SIG-M5 treated with dmso at 0.1 percent for 504 hours (cell line): ENCODE measurements around the gene CFAP74.

ENCODE experiments used
- DNase-seq: peaks from one replicate; lab custom pipeline; 2025; ENCODE audit not compliant: unreplicated experiment; lab: John Stamatoyannopoulos, UW

CFAP74 gene

GRCh38 chr1:2019571-2020309, 16.2 kb upstream of the CFAP74 start:
- no peak for DNase-seq

DNA sequence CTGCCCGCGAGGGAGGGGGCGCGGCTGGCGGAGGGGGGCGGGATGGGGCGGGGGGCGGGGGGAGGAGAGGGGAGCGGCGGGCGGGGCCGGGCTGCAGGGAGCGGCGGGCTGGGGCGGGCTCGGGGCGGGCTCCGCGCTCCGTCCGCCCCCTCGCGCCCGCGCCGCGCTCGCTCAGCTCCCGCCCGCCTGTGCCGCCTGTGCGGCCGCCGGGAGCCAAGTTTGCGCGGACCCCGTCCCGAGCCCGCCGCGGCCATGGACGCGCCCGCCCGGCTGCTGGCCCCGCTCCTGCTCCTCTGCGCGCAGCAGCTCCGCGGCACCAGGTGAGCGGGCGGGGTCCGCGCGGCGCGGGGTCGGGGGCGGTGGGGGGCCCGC, 15.6 kb upstream of the CFAP74 start, which contains the start of gene GABRD:
Gene GABRD (plus strand): TSS at position 174 of the 372 bp plus-strand sequence. CDS start 79 bp downstream, at position 253.
- DNase-seq: no peak

DNA sequence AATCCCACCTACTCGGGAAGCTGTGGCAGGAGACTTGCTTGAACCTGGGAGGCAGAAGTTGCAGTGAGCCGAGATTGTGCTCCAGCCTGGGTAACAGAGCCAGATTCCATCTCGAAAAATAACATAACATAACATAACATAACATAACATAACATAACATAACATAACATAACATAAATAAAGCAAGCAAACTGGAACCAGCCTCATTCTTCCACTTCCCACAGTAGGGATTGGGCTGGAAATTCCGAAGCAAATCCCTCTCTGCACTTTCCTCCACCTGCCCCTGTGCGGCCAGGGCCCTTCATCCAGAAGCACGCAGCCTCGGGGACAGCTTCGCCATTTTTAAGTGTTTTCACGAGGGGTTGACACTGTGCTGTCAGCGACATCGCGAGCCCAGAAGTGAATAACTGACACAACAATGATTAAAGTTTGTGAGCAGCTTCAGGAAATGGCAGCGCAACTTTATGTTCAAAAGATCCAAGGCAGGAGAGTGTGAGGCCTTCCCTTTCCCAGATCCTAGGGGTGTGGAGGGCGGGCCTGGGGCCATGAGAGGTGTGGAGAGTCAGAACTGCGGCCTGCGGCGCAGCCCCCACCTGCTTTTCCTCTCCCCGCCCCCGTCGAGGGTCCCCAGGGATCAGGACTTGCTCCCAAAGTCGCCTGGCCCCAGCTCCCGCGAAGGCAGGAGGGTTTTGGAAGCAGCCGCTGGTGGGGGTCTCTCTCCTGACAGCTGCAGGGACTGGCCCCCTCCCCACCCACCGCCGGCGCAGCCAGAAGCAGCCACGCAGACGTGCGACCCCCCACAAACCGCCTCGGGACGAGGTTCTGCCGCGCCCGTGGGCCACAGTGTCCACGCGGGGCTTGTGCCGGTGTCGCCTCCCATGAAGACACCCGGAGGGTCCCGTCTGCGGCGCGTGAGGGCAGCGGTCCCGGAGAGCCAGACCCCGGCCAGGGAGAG, 14.9 kb upstream of the CFAP74 start:
- DNase-seq: no peak

GRCh38 chr1:2016123-2016522, 12.5 kb upstream of the CFAP74 start:
- no peak for DNase-seq

- no peak for DNase-seq
Observed at GRCh38 chr1:2014741-2015735, 11.5 kb upstream of the CFAP74 start.

DNA sequence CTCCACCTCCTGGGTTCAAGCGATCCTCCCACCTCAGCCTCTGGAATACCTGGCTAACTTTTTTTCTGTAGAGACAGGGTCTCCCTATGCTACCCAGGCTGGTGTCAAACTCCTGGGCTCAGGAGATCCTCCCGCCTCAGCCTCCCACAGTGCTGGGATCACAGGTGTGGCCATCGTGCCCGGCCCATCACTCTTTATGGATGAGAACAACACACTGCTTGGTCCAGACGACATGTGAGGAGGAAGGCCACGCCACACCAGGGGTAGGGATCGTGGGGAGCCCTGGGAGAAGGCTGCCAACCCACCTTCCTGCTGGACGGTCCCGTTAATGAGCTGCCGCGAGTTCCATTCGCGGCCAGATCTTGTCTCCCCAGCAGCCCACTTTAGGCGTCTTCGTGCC, 10.6 kb upstream of the CFAP74 start:
- DNase-seq: no peak

DNA sequence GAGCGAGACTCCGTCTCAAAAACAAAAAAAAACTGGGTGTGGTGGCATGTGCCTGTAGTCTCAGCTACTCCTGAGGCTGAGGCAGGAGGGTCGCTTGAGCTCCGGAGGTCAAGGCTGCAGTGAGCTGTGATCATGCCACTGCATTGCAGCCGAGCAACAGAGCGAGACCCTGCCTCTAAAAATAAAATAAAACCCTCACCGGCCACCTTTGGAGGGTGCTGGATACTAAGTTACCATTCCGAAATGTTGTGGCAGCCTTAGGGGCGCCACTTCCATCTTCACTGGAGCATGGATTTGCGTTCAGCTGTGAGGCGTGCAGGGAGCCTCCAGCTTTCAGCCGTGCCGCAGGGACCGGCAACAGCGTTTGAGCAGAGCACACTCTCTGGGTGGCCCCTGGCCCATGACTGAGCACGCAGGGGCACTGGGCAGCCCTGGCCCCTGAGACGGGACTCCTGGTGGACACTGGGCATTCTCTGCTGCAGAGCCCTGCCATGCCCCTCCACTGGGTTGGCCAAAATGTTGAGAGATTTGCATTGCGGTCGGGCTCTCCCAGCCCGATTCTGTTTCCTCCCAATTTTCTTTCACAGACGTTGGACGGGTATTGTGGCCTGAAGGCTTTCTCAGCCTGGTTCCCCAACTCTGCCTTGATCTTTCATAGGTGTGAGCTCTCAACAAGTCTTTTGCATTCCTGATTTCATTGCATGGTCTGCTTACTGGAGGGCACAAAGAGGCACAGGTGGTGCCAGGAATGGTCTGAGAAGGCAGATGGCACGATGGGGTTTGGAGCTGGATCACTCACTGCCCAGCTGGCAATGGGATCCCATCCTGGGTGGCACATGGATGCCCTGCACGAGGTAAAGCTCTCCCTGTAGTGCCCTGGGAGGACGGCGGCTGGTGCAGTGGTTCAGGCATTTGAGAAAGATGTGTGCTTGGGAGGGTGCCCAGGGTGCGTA, 5.8 kb upstream of the CFAP74 start:
- no peak for DNase-seq

GRCh38 chr1:2004856-2005255, 1.3 kb upstream of the CFAP74 start:
- no peak for DNase-seq

DNA sequence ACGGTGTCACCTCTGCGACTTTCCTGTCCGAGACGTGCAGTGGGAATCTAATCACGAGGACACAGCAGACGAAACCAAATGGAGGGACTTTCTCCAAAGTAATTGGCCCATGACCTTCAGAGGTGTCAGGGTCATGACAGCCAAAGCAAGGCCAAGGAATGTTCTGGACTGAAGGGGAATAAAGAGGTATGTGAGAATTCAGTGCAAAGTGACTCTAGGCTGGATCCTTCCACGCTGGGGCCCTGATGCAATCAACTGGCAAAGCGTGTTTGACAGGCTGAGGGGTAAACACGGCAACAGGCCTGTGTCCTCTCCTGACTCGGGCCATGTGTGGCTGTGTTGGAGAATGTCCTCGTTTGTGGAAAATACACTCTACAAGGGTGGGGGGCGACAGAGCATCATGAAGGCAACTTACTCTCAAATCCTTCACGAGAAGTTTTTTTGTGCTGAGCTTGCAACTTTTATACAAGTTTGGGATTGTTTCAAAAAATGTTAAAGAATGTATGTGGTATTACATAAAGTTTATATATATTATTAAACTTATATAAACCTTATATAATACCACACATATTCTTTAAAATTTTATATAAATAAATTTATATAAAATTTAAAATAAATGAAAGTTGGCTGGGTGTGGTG, 1.7 kb downstream of the CFAP74 start:
- DNase-seq: peak; percentile 2

- no peak for DNase-seq
Observed at GRCh38 chr1:2000850-2001249, 2.7 kb downstream of the CFAP74 start.

DNA sequence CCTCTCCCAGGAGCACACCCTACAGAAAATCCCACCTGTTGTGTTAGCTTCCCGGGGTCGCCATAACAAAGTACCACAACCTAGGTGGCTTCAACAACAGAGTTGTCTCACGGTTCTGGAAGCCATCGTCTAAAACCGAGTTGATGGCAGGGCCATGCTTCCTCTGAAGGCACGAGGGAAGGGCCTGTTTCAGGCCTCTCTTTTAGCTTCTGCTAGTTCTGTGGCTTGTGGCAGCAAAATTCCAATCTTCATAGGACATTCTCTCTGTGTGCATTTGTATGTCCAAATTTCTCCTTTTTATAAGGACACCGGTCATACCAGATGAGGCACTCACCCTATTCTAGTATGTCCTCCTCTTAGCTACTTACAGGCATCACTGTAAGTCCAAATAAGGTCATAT, 3.2 kb downstream of the CFAP74 start:
- no peak for DNase-seq

GRCh38 chr1:1997576-1997975, 6.0 kb downstream of the CFAP74 start:
- no peak for DNase-seq

DNA sequence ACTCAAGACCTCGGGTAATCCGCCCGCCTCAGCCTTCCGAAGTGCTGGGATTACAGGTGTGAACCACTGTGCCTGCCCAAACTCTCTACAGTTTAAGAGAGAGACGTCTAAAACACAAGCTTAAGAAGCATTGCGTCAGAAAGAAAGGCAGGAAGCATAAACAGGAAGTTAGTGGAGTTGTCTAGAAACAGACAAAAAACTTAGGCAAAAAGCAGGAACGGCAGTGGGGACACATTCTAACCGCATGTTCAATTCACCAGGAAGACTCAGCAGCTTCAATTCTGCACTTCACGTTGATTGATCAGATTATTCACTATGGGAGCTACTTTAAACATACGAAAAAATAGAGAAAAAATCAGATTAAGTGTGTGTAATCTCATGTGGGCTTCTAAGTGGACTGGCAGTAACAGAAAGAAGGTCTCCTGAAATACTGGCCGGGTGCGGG, 7.4 kb downstream of the CFAP74 start:
- DNase-seq: peak; percentile 91

- no peak for DNase-seq
Observed at GRCh38 chr1:1994536-1994935, 9.1 kb downstream of the CFAP74 start.

GRCh38 chr1:1990222-1990621, 13.4 kb downstream of the CFAP74 start:
- no peak for DNase-seq

DNA sequence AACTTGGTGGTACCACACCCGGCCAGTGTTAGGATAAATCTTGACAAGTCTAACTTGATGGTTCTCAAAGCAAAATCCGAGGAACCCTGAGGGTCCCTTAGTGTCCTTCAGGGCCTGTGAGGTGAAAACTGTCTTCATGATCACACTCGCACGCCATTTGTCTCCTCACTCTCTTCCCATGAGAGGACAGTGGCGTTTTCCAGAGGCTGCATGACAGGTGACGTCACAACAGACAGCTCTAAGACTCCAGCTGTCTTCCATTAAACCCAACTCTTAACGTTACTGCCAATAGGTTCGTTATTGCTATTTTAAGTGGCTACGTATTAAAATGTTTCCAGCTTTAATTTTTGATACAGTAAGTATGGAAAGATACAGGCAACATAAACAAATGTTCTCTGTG, 13.8 kb downstream of the CFAP74 start:
- no peak for DNase-seq

DNA sequence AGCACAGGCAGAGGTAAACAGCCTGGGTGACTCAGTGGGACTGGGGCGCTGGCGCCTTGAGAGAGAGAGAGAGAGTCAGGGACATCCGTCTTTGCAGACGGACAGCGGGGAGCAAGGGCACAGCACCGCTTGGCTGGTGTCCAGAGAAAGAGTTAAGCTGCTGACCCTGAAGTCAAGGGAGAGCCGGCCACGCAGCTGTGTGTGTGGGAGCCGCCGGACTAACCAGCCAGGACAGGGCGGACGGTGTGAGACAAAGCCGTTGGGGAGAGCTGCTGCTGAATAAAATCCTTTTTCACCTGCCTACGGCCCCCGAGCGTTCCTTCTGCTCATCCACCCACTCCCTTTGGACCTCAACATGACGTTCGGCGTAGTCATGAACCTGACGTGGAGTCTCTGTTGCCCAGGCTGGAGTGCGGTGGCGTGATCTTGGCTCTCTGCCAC, 14.5 kb downstream of the CFAP74 start:
- DNase-seq: no peak

GRCh38 chr1:1988061-1988945, 15.3 kb downstream of the CFAP74 start:
- no peak for DNase-seq
